ENCODE measurements around the gene MTA1.

DNA sequence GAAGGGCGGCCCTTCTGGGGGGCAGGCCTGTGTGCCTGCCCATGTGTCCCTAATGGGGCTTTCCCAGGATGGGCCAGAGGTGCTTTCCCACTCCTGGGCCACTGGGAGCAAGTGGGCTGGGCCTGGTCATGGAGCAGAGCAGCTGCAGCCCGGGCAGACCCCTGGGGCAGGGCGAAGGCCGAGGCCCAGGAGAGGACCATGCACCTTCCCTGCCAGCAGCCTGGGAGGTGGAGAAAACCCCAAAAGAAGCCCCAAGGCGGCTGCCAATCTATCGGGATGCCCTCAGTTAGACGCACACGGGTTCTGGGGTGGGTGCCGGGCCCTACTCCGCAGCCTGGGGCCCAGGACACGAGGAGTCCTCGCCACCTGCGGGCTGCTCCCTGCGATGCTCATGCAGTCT lies 38.9 kb downstream of the MTA1 start:
- no peak for TF ChIP-seq POLR2A (IDR thresholded peaks at IDR 0.05; ENCODE audit: extremely low read depth, insufficient read length)
- TF ChIP-seq, protein P1, sequence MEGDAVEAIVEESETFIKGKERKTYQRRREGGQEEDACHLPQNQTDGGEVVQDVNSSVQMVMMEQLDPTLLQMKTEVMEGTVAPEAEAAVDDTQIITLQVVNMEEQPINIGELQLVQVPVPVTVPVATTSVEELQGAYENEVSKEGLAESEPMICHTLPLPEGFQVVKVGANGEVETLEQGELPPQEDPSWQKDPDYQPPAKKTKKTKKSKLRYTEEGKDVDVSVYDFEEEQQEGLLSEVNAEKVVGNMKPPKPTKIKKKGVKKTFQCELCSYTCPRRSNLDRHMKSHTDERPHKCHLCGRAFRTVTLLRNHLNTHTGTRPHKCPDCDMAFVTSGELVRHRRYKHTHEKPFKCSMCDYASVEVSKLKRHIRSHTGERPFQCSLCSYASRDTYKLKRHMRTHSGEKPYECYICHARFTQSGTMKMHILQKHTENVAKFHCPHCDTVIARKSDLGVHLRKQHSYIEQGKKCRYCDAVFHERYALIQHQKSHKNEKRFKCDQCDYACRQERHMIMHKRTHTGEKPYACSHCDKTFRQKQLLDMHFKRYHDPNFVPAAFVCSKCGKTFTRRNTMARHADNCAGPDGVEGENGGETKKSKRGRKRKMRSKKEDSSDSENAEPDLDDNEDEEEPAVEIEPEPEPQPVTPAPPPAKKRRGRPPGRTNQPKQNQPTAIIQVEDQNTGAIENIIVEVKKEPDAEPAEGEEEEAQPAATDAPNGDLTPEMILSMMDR (IDR thresholded peaks at IDR 0.05; ENCODE audit: low read depth, low read length), result no peak

Data from NB4 (cell line).